Measurements from ENCODE around the gene BCAP31.
"Not testable (repeated sequence)": the region's sequence is repeated elsewhere in the genome, so short reads cannot be mapped to it uniquely, and the experiment has no call there.

Gene BCAP31

GRCh38 chrX:153707406-153707805, 16.8 kb downstream of the BCAP31 start:
- DNase-seq = no peak

GRCh38 chrX:153706799-153707198, 17.4 kb downstream of the BCAP31 start:
- no peak for DNase-seq

- DNase-seq = not testable (repeated sequence)
Measured at GRCh38 chrX:153705403-153706060, 18.7 kb downstream of the BCAP31 start.

- DNase-seq = not testable (repeated sequence)
Measured at GRCh38 chrX:153704631-153705402, 19.4 kb downstream of the BCAP31 start.

GRCh38 chrX:153704021-153704526, 20.1 kb downstream of the BCAP31 start:
- DNase-seq = no peak

- no peak for DNase-seq
Measured at GRCh38 chrX:153703036-153703370, 21.2 kb downstream of the BCAP31 start.

- no peak for DNase-seq
Measured at GRCh38 chrX:153702336-153703035, 21.7 kb downstream of the BCAP31 start.

- DNase-seq = no peak
Measured at GRCh38 chrX:153701706-153702105, 22.5 kb downstream of the BCAP31 start.

GRCh38 chrX:153700967-153701366, 23.2 kb downstream of the BCAP31 start:
- DNase-seq = no peak

- DNase-seq = no peak
Measured at GRCh38 chrX:153700376-153700945, 23.7 kb downstream of the BCAP31 start.

GRCh38 chrX:153699784-153700371, 24.3 kb downstream of the BCAP31 start:
- DNase-seq = not testable (repeated sequence)

GRCh38 chrX:153699210-153699783, 24.9 kb downstream of the BCAP31 start:
- not testable (repeated sequence) for DNase-seq

- DNase-seq = no peak
Measured at GRCh38 chrX:153697924-153698865, 26.0 kb downstream of the BCAP31 start.

- DNase-seq = not testable (repeated sequence)
Measured at GRCh38 chrX:153696986-153697722, 27.0 kb downstream of the BCAP31 start.

GRCh38 chrX:153696538-153696937, 27.6 kb downstream of the BCAP31 start:
- not testable (repeated sequence) for DNase-seq

- no peak for DNase-seq
Measured at GRCh38 chrX:153696100-153696499, 28.1 kb downstream of the BCAP31 start.

- no peak for DNase-seq
Measured at GRCh38 chrX:153694687-153695270, 29.4 kb downstream of the BCAP31 start.

GRCh38 chrX:153694256-153694655, 29.9 kb downstream of the BCAP31 start:
- not testable (repeated sequence) for DNase-seq

- DNase-seq = no peak
Measured at GRCh38 chrX:153693216-153694086, 30.7 kb downstream of the BCAP31 start.
